HepG2 (cell line): ENCODE measurements around the gene UBL4B. TPM values are rescaled to one million over a fixed set of nuclear protein-coding genes. Genes with fewer than 3 reads are reported as not detected.

Source experiments
- ATAC-seq: fragments of 200-7000 bp; cut with Tn5 transposase; 3 replicates; pipeline ENCODE4 v1.9.1; 2020; ENCODE audit warnings: mild to moderate bottlenecking, moderate library complexity
- BruUV-seq: library from RNA; stranded (reverse); fragments of 400-500 nt; replicated peaks from 2 replicates; lab custom pipeline; 2021; lab: Mats Ljungman, UMichigan
- CTCF ChIA-PET: fragments of 300-600 bp; formaldehyde crosslinking; extraction: SDS; loops from one replicate; lab custom pipeline; 2021; ENCODE audit warnings: low total read pairs, inconsistent platforms, low intra/inter-chr PET ratio; lab: Yijun Ruan, JAX
- POLR2A ChIA-PET: fragments of 350-600 bp; sonication (Branson Sonifier 250); formaldehyde crosslinking; loops from one replicate; lab custom pipeline; 2020; ENCODE audit warnings: antibody characterized with exemption, inconsistent platforms; lab: Yijun Ruan, JAX
- DNase-seq: peaks from one replicate; pipeline ENCODE4 v3.0.0-alpha.2; 2015; ENCODE audit warnings: low spot score
- FAIRE-seq: peaks from 3 replicates; lab custom pipeline; 2011; peaks lifted over from hg19 to GRCh38; lab: Jason Lieb, UNC
- H2AFZ ChIP-seq: one replicate; pipeline ENCODE4 v1.6.1; 2011; ENCODE audit warnings: low read length, inconsistent platforms
- H3K27ac ChIP-seq: fragments of 300-600 bp; 3 replicates; pipeline ENCODE4 v1.8.0; 2011; ENCODE audit warnings: mixed run types, mild to moderate bottlenecking, mixed read lengths, low read length, inconsistent platforms; ENCODE audit not compliant: insufficient read depth; ENCODE audit errors: extremely low read length
- H3K27me3 ChIP-seq, 2 experiments: fragments of 200-600 bp in 1 of 2; 2 replicates in 1 of 2; 3 replicates in 1 of 2; pipeline versions ENCODE4 v1.6.0 to v1.8.0; 2011; ENCODE audit warnings: low read length in 2 of 2, mild to moderate bottlenecking in 2 of 2, moderate library complexity in 2 of 2, inconsistent platforms in 1 of 2; ENCODE audit not compliant: insufficient read depth in 2 of 2, control insufficient read depth in 1 of 2
- H3K36me3 ChIP-seq, 2 experiments: fragments of 200-600 bp in 1 of 2; replicated peaks in 1 of 2; 2 replicates in 1 of 2; 3 replicates in 1 of 2; pipeline versions ENCODE4 v1.5.1 to v1.8.0; 2011; ENCODE audit warnings: low read length in 2 of 2, inconsistent platforms in 1 of 2; ENCODE audit not compliant: insufficient read depth in 2 of 2, control insufficient read depth in 1 of 2
- H3K4me1 ChIP-seq: 2 replicates; pipeline ENCODE4 v1.5.1; 2012; ENCODE audit warnings: low read length, inconsistent platforms; ENCODE audit not compliant: insufficient read depth
- H3K4me2 ChIP-seq: 2 replicates; pipeline ENCODE4 v1.6.0; 2011; ENCODE audit warnings: low read depth, low read length, inconsistent platforms
- H3K4me3 ChIP-seq, 3 experiments: fragments of 200-600 bp in 1 of 3; sonication (generic), shearing (Covaris generic) in 1 of 3; replicated peaks in 1 of 3; 2 replicates each; pipeline ENCODE4 v1.5.1; 2011 to 2016; ENCODE audit warnings: low read length in 3 of 3, inconsistent platforms in 2 of 3, low read depth in 2 of 3, mild to moderate bottlenecking in 2 of 3, control low read depth in 1 of 3, mixed read lengths in 1 of 3; ENCODE audit not compliant: insufficient read depth in 1 of 3
- H3K79me2 ChIP-seq: one replicate; pipeline ENCODE4 v1.6.1; 2011; ENCODE audit warnings: low read length, inconsistent platforms; ENCODE audit not compliant: insufficient read depth
- H3K9ac ChIP-seq: 2 replicates; pipeline ENCODE4 v1.6.0; 2011; ENCODE audit warnings: mild to moderate bottlenecking, low read depth, low read length, inconsistent platforms; ENCODE audit not compliant: insufficient read depth
- H3K9me3 ChIP-seq: 2 replicates; pipeline ENCODE4 v1.5.1; 2012; ENCODE audit warnings: mild to moderate bottlenecking, low read length
- H4K20me1 ChIP-seq: 2 replicates; pipeline ENCODE4 v1.6.0; 2011; ENCODE audit warnings: inconsistent platforms, mild to moderate bottlenecking, low read length, moderate library complexity; ENCODE audit not compliant: insufficient read depth
- CEBPG ChIP-seq: IDR thresholded peaks from 2 replicates; pipeline ENCODE4 v1.6.1; 2016
- PHB2 ChIP-seq: fragments of 450-650 bp; IDR thresholded peaks from 2 replicates; pipeline ENCODE4 v1.6.1; 2018; ENCODE audit not compliant: partially characterized antibody
- POLR2AphosphoS5 ChIP-seq: IDR thresholded peaks from 2 replicates; pipeline ENCODE4 v1.6.1; 2012; ENCODE audit warnings: low read depth, low read length
- ZBTB26 ChIP-seq: IDR thresholded peaks from 2 replicates; pipeline ENCODE4 v1.6.1; 2016; ENCODE audit warnings: missing compliant biosample characterization, missing genetic modification reagents, borderline replicate concordance
- ZNF17 ChIP-seq: sonication (generic); formaldehyde crosslinking; IDR thresholded peaks from 2 replicates; pipeline ENCODE4 v1.5.0; 2020; ENCODE audit warnings: mild to moderate bottlenecking, missing genetic modification reagents
- ZNF543 ChIP-seq: sonication (generic); formaldehyde crosslinking; IDR thresholded peaks from 2 replicates; pipeline ENCODE4 v1.4.0; 2020; ENCODE audit warnings: mild to moderate bottlenecking, missing genetic modification reagents
- ZNF556 ChIP-seq: sonication (generic); formaldehyde crosslinking; IDR thresholded peaks from 2 replicates; pipeline ENCODE4 v1.4.0; 2020; ENCODE audit warnings: mild to moderate bottlenecking, missing genetic modification reagents, borderline replicate concordance
- ZNF615 ChIP-seq: sonication (generic); formaldehyde crosslinking; IDR thresholded peaks from 2 replicates; pipeline ENCODE4 v1.5.0; 2020; ENCODE audit warnings: mild to moderate bottlenecking, missing genetic modification reagents, borderline replicate concordance
- ZNF841 ChIP-seq: sonication (generic); formaldehyde crosslinking; IDR thresholded peaks from 2 replicates; pipeline ENCODE4 v1.8.1; 2023; ENCODE audit warnings: missing genetic modification reagents, borderline replicate concordance
- whole genome bisulfite sequencing: methylation state at CpG from one replicate; pipeline ENCODE4 v1.1.6; 2017; ENCODE audit warnings: low lambda C conversion rate; 5-methylcytosine and 5-hydroxymethylcytosine counted together
- in situ Hi-C: cut with HindIII; loops from 2 replicates; pipeline ENCODE4 v1.10.0; 2017; ENCODE audit warnings: low pct_unique_long_range_greater_than_20kb; ENCODE audit not compliant: extremely low pct_ligation_motif_present
- intact Hi-C: fragments of 100-400 bp; cut with micrococcal nuclease; formaldehyde crosslinking; loops from one replicate; pipeline ENCODE4 v1.10.0; 2022; ENCODE audit not compliant: unreplicated experiment
- polyA plus RNA-seq, 8 experiments: library from polyadenylated mRNA; depleted of rRNA in 3 of 8; stranded (reverse) in 7 of 8; unstranded in 1 of 8; fragments of >200 nt; fragmentation: Illumina TruSeq in 4 of 8; extraction: Trizol in 4 of 8; gene quantifications; 2 replicates each; pipeline versions ENCODE4 v1.2.1 to v1.2.3, GENCODE V29; 2011 to 2016; ENCODE audit warnings: low read depth in 4 of 8, missing spikeins in 1 of 8, mixed read lengths in 1 of 8; ENCODE audit not compliant: insufficient read depth in 1 of 8
- total RNA-seq, 5 experiments: library from RNA; depleted of rRNA; stranded (reverse); fragments of >200 nt; fragmentation: Illumina TruSeq; extraction: Trizol; gene quantifications; 2 replicates each; pipeline ENCODE4 v1.2.3, GENCODE V29; 2016; ENCODE audit warnings: low read depth in 1 of 5
- TF ChIP-seq, protein P1 (sequence below): sonication (generic); formaldehyde crosslinking; conservative IDR thresholded peaks from 2 replicates; pipeline ENCODE4 v1.8.0; 2022; ENCODE audit warnings: low read depth, missing genetic modification reagents
- TF ChIP-seq, protein P2 (sequence below): sonication (generic); formaldehyde crosslinking; IDR thresholded peaks from 2 replicates; pipeline ENCODE4 v1.5.0; 2020; ENCODE audit warnings: mild to moderate bottlenecking, missing genetic modification reagents

UBL4B gene
- total and polyA plus RNA-seq, 2 of the 13 experiments (the other 11 are each of a cell fraction or from before 2014, with no cell fraction given): not detected

DNA sequence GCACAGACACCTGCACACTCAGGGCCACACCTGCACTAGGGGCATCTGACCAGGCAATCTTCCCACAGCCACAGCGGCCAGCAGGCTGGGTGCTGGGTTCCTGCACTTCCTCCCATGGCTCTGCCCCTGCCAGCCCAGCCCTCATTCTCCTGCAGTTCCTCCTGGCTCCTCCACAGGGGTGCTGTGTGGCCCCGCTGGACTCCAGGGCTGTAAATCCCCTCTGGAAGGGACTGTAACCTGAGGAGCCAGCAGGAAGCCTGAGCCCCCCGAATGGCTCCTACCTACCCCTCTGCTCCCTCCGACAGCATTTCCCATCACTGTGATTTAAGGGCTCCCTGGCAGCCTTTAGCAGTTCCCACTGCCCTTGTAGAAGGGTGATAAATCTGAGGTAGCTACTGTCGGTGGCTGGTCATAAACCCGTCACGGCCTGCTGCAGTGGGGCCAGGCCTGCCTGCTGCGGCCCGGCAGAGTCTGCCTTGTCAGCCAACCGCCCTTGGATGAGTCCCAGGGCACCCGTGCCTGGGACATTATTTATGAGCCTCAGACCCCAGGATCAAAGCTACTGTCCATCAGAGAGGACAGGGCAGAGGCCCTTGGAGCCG, 8.8 kb downstream of the UBL4B start:
- intact Hi-C loops: no loop called here
- H3K27ac ChIP-seq: no peak overlapping the region
- H3K9me3 ChIP-seq: no peaks in the 10 kb centered on the region
- no peak for TF ChIP-seq PHB2
- TF ChIP-seq, protein P1, sequence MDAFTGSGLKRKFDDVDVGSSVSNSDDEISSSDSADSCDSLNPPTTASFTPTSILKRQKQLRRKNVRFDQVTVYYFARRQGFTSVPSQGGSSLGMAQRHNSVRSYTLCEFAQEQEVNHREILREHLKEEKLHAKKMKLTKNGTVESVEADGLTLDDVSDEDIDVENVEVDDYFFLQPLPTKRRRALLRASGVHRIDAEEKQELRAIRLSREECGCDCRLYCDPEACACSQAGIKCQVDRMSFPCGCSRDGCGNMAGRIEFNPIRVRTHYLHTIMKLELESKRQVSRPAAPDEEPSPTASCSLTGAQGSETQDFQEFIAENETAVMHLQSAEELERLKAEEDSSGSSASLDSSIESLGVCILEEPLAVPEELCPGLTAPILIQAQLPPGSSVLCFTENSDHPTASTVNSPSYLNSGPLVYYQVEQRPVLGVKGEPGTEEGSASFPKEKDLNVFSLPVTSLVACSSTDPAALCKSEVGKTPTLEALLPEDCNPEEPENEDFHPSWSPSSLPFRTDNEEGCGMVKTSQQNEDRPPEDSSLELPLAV (CRISPR knock-in tag): no peak
- no peak for TF ChIP-seq ZNF543 (CRISPR knock-in tag)
- TF ChIP-seq, protein P2, sequence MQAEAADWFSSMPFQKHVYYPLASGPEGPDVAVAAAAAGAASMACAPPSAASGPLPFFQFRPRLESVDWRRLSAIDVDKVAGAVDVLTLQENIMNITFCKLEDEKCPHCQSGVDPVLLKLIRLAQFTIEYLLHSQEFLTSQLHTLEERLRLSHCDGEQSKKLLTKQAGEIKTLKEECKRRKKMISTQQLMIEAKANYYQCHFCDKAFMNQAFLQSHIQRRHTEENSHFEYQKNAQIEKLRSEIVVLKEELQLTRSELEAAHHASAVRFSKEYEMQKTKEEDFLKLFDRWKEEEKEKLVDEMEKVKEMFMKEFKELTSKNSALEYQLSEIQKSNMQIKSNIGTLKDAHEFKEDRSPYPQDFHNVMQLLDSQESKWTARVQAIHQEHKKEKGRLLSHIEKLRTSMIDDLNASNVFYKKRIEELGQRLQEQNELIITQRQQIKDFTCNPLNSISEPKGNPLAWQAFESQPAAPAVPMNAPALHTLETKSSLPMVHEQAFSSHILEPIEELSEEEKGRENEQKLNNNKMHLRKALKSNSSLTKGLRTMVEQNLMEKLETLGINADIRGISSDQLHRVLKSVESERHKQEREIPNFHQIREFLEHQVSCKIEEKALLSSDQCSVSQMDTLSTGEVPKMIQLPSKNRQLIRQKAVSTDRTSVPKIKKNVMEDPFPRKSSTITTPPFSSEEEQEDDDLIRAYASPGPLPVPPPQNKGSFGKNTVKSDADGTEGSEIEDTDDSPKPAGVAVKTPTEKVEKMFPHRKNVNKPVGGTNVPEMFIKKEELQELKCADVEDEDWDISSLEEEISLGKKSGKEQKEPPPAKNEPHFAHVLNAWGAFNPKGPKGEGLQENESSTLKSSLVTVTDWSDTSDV (CRISPR knock-in tag): no peak
- no peak for TF ChIP-seq ZNF841 (CRISPR knock-in tag)
- TF ChIP-seq ZNF17: no peak
- no peak for TF ChIP-seq POLR2AphosphoS5
- TF ChIP-seq CEBPG (CRISPR knock-in tag): no peak
- no peak for TF ChIP-seq ZNF556 (CRISPR knock-in tag)
- no peak for TF ChIP-seq ZBTB26 (CRISPR knock-in tag)
- TF ChIP-seq ZNF615 (CRISPR knock-in tag): no peak
- no peak overlapping the region for H3K4me2 ChIP-seq
- POLR2A ChIA-PET: no interaction called here
- in situ Hi-C loops: no loop called here
- no peak overlapping the region for H2AFZ ChIP-seq
- H3K79me2 ChIP-seq: no peaks in the 10 kb centered on the region
- FAIRE-seq (no peak), DNase-seq (no peak), ATAC-seq (no peak)
- CTCF ChIA-PET: no interaction called here
- H3K4me3 ChIP-seq: no peak overlapping the region
- no peaks in the 10 kb centered on the region for H3K27me3 ChIP-seq
- WGBS: 44% methylated on average over 7 of the region's 12 CpGs
- H4K20me1 ChIP-seq: no peaks in the 10 kb centered on the region
- no peak overlapping the region for H3K9ac ChIP-seq
- BruUV-seq: no TSS peak
- H3K36me3 ChIP-seq: no peaks in the 10 kb centered on the region
- no peaks in the 10 kb centered on the region for H3K4me1 ChIP-seq
